Measurements from ENCODE around the gene TRAF3. TPM values are rescaled to one million over a fixed set of nuclear protein-coding genes. Genes with fewer than 3 reads are reported as not detected.

The TRAF3 gene
- total and polyA plus RNA-seq, 4 donors, result 2.1 to 12.0 (median 5.2) TPM

- TF ChIP-seq HNF4A (conservative IDR thresholded peaks at IDR 0.05) (no peak), JUND (IDR thresholded peaks at IDR 0.05) (no peak), ZBTB33 (IDR thresholded peaks at IDR 0.05) (no peak), CTCF (IDR thresholded peaks at IDR 0.05; ENCODE audit: low read depth, low read length, missing input control) (no peak), EGR1 (IDR thresholded peaks at IDR 0.05; ENCODE audit: low read depth in 2 of 2) (no peak), RAD21 (IDR thresholded peaks at IDR 0.05) (no peak), MAX (IDR thresholded peaks at IDR 0.05) (no peak), SP1 (IDR thresholded peaks at IDR 0.05) (no peak), RXRA (IDR thresholded peaks at IDR 0.05) (no peak), ATF3 (IDR thresholded peaks at IDR 0.05) (no peak)
- H3K27ac ChIP-seq (ENCODE audit: low read depth in 1 of 2, low read length in 2 of 2), result no peak overlapping the region
- no peak for DNase-seq (ENCODE audit: low spot score)
- 77% methylated on average over 19 of the region's 19 CpGs for WGBS
- H3K9ac ChIP-seq (ENCODE audit: low read depth in 1 of 2, low read length in 2 of 2), result no peak overlapping the region
- H3K36me3 ChIP-seq (ENCODE audit: control insufficient read depth in 4 of 4, insufficient read depth in 3 of 4, low read depth in 1 of 4, low read length in 3 of 4), result no peaks in the 10 kb centered on the region
- H3K4me3 ChIP-seq (ENCODE audit: low read depth in 1 of 3, low read length in 3 of 3), result no peak overlapping the region
- peaks cover 0 to 2% (median 0%) of the 10 kb centered on the region in 4 donors for H3K27me3 ChIP-seq (ENCODE audit: control insufficient read depth in 4 of 4, insufficient read depth in 4 of 4, low read length in 3 of 4)
- peaks cover 13 to 33% (median 26%) of the 10 kb centered on the region in 4 donors for H3K4me1 ChIP-seq (ENCODE audit: control insufficient read depth in 4 of 4, insufficient read depth in 4 of 4, low read length in 3 of 4)
- H3K9me3 ChIP-seq (ENCODE audit: control insufficient read depth in 4 of 4, low read length in 3 of 4), result no peaks in the 10 kb centered on the region
These were observed 150.2 kb downstream of the TRAF3 start for GRCh38 chr14:102927346-102927877.

GRCh38 chr14:102927878-102928411 lies 150.7 kb downstream of the TRAF3 start:
- H3K4me3 ChIP-seq (ENCODE audit: low read depth in 1 of 3, low read length in 3 of 3), result peak overlapping the region in 1 of 3 donors; percentile 35
- WGBS, result 38% methylated on average over 35 of the region's 35 CpGs
- no peaks in the 10 kb centered on the region for H3K9me3 ChIP-seq (ENCODE audit: control insufficient read depth in 4 of 4, low read length in 3 of 4)
- no peak overlapping the region for H3K27ac ChIP-seq (ENCODE audit: low read depth in 1 of 2, low read length in 2 of 2)
- H3K27me3 ChIP-seq (ENCODE audit: control insufficient read depth in 4 of 4, insufficient read depth in 4 of 4, low read length in 3 of 4), result peaks cover 0 to 2% (median 0%) of the 10 kb centered on the region in 4 donors
- peaks cover 11 to 30% (median 21%) of the 10 kb centered on the region in 4 donors for H3K4me1 ChIP-seq (ENCODE audit: control insufficient read depth in 4 of 4, insufficient read depth in 4 of 4, low read length in 3 of 4)
- no peak overlapping the region for H3K9ac ChIP-seq (ENCODE audit: low read depth in 1 of 2, low read length in 2 of 2)
- no peaks in the 10 kb centered on the region for H3K36me3 ChIP-seq (ENCODE audit: control insufficient read depth in 4 of 4, insufficient read depth in 3 of 4, low read depth in 1 of 4, low read length in 3 of 4)
- DNase-seq (ENCODE audit: low spot score), result no peak
- TF ChIP-seq NR2F2 (IDR thresholded peaks at IDR 0.05), result no peak
- no peak for TF ChIP-seq FOXA2 (IDR thresholded peaks at IDR 0.05)
- no peak for TF ChIP-seq TAF1 (conservative IDR thresholded peaks at IDR 0.05)
- no peak for TF ChIP-seq GABPA (IDR thresholded peaks at IDR 0.05 in 1 of 2, conservative IDR thresholded peaks at IDR 0.05 in 1 of 2)
- no peak for TF ChIP-seq JUND (IDR thresholded peaks at IDR 0.05)
- TF ChIP-seq FOXA1 (IDR thresholded peaks at IDR 0.05), result no peak

All from liver (tissue), 9 donors.